ENCODE results near the gene MED10.

GRCh38 chr5:6326776-6327175 lies 51.6 kb downstream of the MED10 start:
- TF ChIP-seq, protein P1, sequence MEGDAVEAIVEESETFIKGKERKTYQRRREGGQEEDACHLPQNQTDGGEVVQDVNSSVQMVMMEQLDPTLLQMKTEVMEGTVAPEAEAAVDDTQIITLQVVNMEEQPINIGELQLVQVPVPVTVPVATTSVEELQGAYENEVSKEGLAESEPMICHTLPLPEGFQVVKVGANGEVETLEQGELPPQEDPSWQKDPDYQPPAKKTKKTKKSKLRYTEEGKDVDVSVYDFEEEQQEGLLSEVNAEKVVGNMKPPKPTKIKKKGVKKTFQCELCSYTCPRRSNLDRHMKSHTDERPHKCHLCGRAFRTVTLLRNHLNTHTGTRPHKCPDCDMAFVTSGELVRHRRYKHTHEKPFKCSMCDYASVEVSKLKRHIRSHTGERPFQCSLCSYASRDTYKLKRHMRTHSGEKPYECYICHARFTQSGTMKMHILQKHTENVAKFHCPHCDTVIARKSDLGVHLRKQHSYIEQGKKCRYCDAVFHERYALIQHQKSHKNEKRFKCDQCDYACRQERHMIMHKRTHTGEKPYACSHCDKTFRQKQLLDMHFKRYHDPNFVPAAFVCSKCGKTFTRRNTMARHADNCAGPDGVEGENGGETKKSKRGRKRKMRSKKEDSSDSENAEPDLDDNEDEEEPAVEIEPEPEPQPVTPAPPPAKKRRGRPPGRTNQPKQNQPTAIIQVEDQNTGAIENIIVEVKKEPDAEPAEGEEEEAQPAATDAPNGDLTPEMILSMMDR (conservative IDR thresholded peaks at IDR 0.05), result no peak
- no peak for TF ChIP-seq EZH2 (IDR thresholded peaks at IDR 0.05; ENCODE audit: low read depth)

Data from PC-9 (cell line).